Endodermal cell (in vitro differentiated cells): Measurements from ENCODE around the gene CHMP4B. TPM values are rescaled to one million over a fixed set of nuclear protein-coding genes. Genes with fewer than 3 reads are reported as not detected.

Source experiments
- DNase-seq: peaks from one replicate; pipeline ENCODE4 v3.0.0-alpha.2; 2017
- H3K27ac ChIP-seq: 2 replicates; pipeline ENCODE4 v1.5.1; 2013; ENCODE audit warnings: mild to moderate bottlenecking, low read depth, low read length, moderate library complexity
- H3K27me3 ChIP-seq: 2 replicates; pipeline ENCODE4 v1.6.1; 2013; ENCODE audit warnings: mild to moderate bottlenecking, low read length, moderate library complexity; ENCODE audit not compliant: insufficient read depth, control insufficient read depth, poor library complexity, severe bottlenecking
- H3K36me3 ChIP-seq: 2 replicates; pipeline ENCODE4 v1.7.0; 2013; ENCODE audit warnings: mild to moderate bottlenecking, low read length, moderate library complexity; ENCODE audit not compliant: control insufficient read depth, insufficient read depth
- H3K4me1 ChIP-seq: one replicate; pipeline ENCODE4 v1.7.0; 2013; ENCODE audit warnings: low read length; ENCODE audit not compliant: control insufficient read depth, insufficient read depth
- H3K4me3 ChIP-seq: 2 replicates; pipeline ENCODE4 v1.5.1; 2013; ENCODE audit warnings: mild to moderate bottlenecking, low read length, moderate library complexity
- H3K9ac ChIP-seq: 2 replicates; pipeline ENCODE4 v1.6.1; 2013; ENCODE audit warnings: mild to moderate bottlenecking, low read length, moderate library complexity; ENCODE audit not compliant: poor library complexity, severe bottlenecking; ENCODE audit errors: extremely low read depth
- H3K9me3 ChIP-seq: 2 replicates; pipeline ENCODE4 v1.6.1; 2013; ENCODE audit warnings: mild to moderate bottlenecking, low read length, moderate library complexity; ENCODE audit not compliant: control insufficient read depth
- H3K27ac Mint-ChIP-seq: 2 replicates; pipeline ENCODE4 v1.8.0; 2020; ENCODE audit warnings: mixed read lengths
- H3K27me3 Mint-ChIP-seq: 2 replicates; pipeline ENCODE4 v1.8.0; 2021; ENCODE audit warnings: mild to moderate bottlenecking, mixed read lengths; ENCODE audit not compliant: insufficient read depth
- H3K36me3 Mint-ChIP-seq: 2 replicates; pipeline ENCODE4 v1.8.0; 2020; ENCODE audit warnings: low read depth, mixed read lengths
- H3K4me1 Mint-ChIP-seq: 2 replicates; pipeline ENCODE4 v1.8.0; 2020; ENCODE audit warnings: mixed read lengths
- H3K4me3 Mint-ChIP-seq: 2 replicates; pipeline ENCODE4 v1.8.0; 2020; ENCODE audit warnings: mild to moderate bottlenecking, moderate library complexity, mixed read lengths
- H3K9me3 Mint-ChIP-seq: 2 replicates; pipeline ENCODE4 v1.8.0; 2020; ENCODE audit warnings: mild to moderate bottlenecking, mixed read lengths
- WGBS, 2 experiments: methylation state at CpG; one replicate each; pipeline versions ENCODE4 v1.1.5 to v1.1.7; 2013; ENCODE audit warnings: missing lambda C conversion rate in 2 of 2, mixed read lengths in 1 of 2; ENCODE audit not compliant: insufficient coverage in 1 of 2, insufficient read length in 1 of 2; 5-methylcytosine and 5-hydroxymethylcytosine counted together
- total RNA-seq, 2 donors: library from RNA; stranded (reverse); fragmentation: NEBNext Ultra II Directional in 1 of 2; extraction: Animal tissue kit (Norgen Biotek cat#: 25700) in 1 of 2; gene quantifications; 2 replicates in 1 of 2; 3 replicates in 1 of 2; pipeline ENCODE4 v1.2.1, GENCODE V29; 2021
- TF ChIP-seq, protein P1 (sequence below): fragments of 200-600 bp; sonication (generic); conservative IDR thresholded peaks from 2 replicates; pipeline ENCODE4 v1.5.0; 2021; ENCODE audit warnings: antibody characterized with exemption, mild to moderate bottlenecking

CHMP4B gene
- total RNA-seq, 2 donors from 2014 or later: 81.5 to 116 TPM

DNA sequence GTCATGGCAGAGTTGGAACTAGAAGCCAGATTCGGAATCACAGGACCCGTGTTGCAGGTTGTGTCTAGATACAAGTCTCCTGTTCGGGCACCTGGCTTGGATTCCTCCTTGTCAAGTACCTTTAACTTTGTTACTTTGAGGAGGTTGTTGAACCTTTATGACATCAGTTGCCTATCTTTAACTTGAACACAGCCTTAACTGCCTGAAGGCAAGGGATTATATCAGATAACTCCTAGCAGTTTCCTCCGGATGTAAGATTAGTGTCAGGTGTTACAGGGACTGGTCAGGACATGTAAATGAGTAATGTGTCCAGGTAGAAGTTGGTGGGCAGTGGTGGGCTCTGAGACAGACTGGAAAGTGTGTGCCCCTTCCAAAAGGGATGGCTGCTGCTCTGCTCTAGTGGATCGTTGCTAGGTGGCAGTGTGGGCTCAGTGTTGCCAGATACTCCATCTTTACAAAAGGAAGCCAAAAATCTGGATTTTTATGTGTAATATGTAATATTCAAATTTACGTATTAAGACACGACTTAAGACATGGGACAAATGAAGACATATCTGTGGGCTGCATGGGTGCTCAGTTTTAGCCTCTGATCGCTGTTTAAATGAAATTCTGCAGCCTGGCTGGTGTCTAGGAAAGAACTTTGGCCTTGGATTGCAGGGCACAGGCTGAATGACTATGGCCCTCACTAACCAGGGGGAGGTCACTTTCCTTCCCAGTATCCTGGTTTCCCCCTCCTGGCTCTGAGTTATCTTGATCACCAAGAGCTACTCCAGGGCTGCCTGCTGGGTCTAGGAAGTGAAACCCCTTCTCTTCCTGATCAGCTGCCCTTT, 27.1 kb downstream of the CHMP4B start:
- WGBS, 2 experiments: 86 to 97% methylated on average over 7 to 8 of the region's 8 CpGs
- DNase-seq: no peak
- peaks cover 5% of the 10 kb centered on the region for H3K9me3 Mint-ChIP-seq
- H3K36me3 ChIP-seq: peaks cover 10% of the 10 kb centered on the region
- H3K4me3 ChIP-seq: no peak overlapping the region
- H3K27ac Mint-ChIP-seq: peak overlapping the region; percentile 11
- no peak overlapping the region for H3K27ac ChIP-seq
- TF ChIP-seq, protein P1, sequence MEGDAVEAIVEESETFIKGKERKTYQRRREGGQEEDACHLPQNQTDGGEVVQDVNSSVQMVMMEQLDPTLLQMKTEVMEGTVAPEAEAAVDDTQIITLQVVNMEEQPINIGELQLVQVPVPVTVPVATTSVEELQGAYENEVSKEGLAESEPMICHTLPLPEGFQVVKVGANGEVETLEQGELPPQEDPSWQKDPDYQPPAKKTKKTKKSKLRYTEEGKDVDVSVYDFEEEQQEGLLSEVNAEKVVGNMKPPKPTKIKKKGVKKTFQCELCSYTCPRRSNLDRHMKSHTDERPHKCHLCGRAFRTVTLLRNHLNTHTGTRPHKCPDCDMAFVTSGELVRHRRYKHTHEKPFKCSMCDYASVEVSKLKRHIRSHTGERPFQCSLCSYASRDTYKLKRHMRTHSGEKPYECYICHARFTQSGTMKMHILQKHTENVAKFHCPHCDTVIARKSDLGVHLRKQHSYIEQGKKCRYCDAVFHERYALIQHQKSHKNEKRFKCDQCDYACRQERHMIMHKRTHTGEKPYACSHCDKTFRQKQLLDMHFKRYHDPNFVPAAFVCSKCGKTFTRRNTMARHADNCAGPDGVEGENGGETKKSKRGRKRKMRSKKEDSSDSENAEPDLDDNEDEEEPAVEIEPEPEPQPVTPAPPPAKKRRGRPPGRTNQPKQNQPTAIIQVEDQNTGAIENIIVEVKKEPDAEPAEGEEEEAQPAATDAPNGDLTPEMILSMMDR: peak; percentile 41
- no peaks in the 10 kb centered on the region for H3K27me3 Mint-ChIP-seq
- H3K4me1 Mint-ChIP-seq: peaks cover 55% of the 10 kb centered on the region
- peaks cover 21% of the 10 kb centered on the region for H3K36me3 Mint-ChIP-seq
- H3K4me1 ChIP-seq: peaks cover 8% of the 10 kb centered on the region
- H3K27me3 ChIP-seq: no peaks in the 10 kb centered on the region
- H3K4me3 Mint-ChIP-seq: no peak overlapping the region
- no peak overlapping the region for H3K9ac ChIP-seq
- H3K9me3 ChIP-seq: peaks cover 12% of the 10 kb centered on the region

DNA sequence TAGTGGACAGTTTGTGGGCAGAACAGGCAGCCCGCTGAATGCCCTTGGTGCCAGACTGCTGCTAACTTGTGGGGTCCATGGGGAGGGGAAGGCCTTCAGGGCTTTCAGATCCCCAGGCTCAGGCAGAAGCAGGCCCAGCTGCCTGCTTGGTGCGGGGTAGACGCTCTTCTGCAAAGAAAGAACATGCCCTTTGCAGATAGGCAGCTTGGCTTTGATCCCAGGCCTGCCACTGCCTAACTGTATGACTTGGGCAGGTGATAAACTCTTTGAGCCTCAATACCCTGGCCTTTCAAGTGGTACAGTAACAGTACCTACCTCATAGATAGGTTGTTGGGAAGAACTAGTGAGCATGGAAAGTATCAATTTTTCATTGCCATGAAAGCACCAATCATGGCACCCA, 28.4 kb downstream of the CHMP4B start:
- peaks cover 12% of the 10 kb centered on the region for H3K9me3 ChIP-seq
- H3K4me1 Mint-ChIP-seq: peaks cover 61% of the 10 kb centered on the region
- no peaks in the 10 kb centered on the region for H3K27me3 Mint-ChIP-seq
- peaks cover 10% of the 10 kb centered on the region for H3K36me3 ChIP-seq
- no peak overlapping the region for H3K4me3 Mint-ChIP-seq
- peaks cover 11% of the 10 kb centered on the region for H3K4me1 ChIP-seq
- peaks cover 5% of the 10 kb centered on the region for H3K9me3 Mint-ChIP-seq
- no peak overlapping the region for H3K4me3 ChIP-seq
- TF ChIP-seq, protein P1: no peak
- WGBS, 2 experiments: 90 to 96% methylated on average over 2 to 3 of the region's 3 CpGs
- DNase-seq: no peak
- peaks cover 15% of the 10 kb centered on the region for H3K36me3 Mint-ChIP-seq
- no peak overlapping the region for H3K9ac ChIP-seq
- no peaks in the 10 kb centered on the region for H3K27me3 ChIP-seq
- H3K27ac ChIP-seq: no peak overlapping the region
- H3K27ac Mint-ChIP-seq: no peak overlapping the region

DNA sequence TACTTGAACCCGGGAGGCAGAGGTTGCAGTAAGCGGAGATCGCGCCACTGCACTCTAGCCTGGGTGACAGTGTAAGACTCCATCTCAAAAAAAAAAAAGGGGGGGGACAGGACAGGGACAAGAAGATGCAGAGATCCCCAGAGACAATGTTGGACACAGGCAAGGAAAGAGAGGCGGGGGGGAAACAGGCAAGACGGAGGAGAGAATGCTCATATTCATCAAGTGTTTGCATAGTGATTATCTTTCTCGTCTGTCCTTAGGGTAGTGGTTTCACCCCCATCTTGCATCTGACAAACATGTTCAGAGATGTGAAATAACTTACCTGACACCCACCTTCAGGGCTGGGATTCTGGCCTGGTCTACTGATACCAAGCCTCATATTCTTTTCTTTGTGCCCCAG, 29.0 kb downstream of the CHMP4B start:
- Mint-ChIP-seq H3K36me3 (peaks cover 9% of the 10 kb centered on the region), H3K27ac (no peak overlapping the region), H3K27me3 (no peaks in the 10 kb centered on the region), H3K4me3 (no peak overlapping the region), H3K9me3 (peaks cover 3% of the 10 kb centered on the region), H3K4me1 (peaks cover 61% of the 10 kb centered on the region)
- Histone ChIP-seq H3K27me3 (no peaks in the 10 kb centered on the region), H3K27ac (no peak overlapping the region), H3K36me3 (peaks cover 6% of the 10 kb centered on the region), H3K4me1 (peaks cover 11% of the 10 kb centered on the region), H3K9ac (no peak overlapping the region), H3K9me3 (peaks cover 8% of the 10 kb centered on the region), H3K4me3 (no peak overlapping the region)
- 90 to 94% methylated on average over 2 to 7 of the region's 7 CpGs for WGBS, 2 experiments
- DNase-seq: no peak
- TF ChIP-seq, protein P1: no peak
